ENCODE measurements around the gene TNFRSF8. TPM values are rescaled to one million over a fixed set of nuclear protein-coding genes. Genes with fewer than 3 reads are reported as not detected.

TNFRSF8 gene
- polyA plus RNA-seq, 1 of the 3 experiments (the other 2 are of a cell fraction) = 0.07 TPM

DNA sequence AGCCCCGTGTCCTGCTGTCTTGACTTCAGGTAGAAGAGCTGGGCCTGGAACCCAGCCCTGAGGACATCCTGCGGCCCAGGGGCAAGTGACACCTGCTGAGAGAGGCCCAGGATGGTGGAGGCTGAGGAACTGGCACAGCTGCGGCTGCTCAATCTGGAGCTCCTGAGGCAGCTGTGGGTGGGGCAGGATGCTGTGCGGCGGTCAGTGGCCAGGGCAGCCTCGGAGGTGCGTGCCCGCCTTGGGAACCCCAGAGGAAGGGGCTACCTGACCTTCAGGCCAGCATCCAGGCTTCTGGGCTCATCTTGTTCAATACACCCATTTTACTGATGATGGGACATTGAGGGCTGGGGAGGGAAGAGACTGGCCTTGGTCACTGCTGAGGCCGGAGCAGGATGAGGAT, 41.5 kb upstream of the TNFRSF8 start:
- H3K36me3 ChIP-seq (replicated peaks in 1 of 2; ENCODE audit: control insufficient read depth in 1 of 2, insufficient read depth in 2 of 2, low read length in 1 of 2) = peaks cover 8 to 11% of the 10 kb centered on the region in 2 experiments
- H3K27me3 ChIP-seq (ENCODE audit: insufficient read depth) = no peaks in the 10 kb centered on the region
- no peaks in the 10 kb centered on the region; a peak in 1 of 4 replicates for H3K4me1 ChIP-seq (ENCODE audit: control insufficient read depth in 1 of 2, insufficient read depth in 2 of 2, low read depth in 1 of 2, low read length in 1 of 2)
- no peak overlapping the region for H3K4me2 ChIP-seq
- WGBS (ENCODE audit: low lambda C conversion rate) = 85% methylated on average over 8 of the region's 9 CpGs
- no peak overlapping the region for H3K4me3 ChIP-seq (ENCODE audit: low read depth in 2 of 2, low read length in 1 of 2)
- TF ChIP-seq ZBTB33 (IDR thresholded peaks at IDR 0.05; ENCODE audit: borderline replicate concordance, low read depth) (no peak), GATA2 (CRISPR knock-in tag; IDR thresholded peaks at IDR 0.05) (no peak), CHD2 (IDR thresholded peaks at IDR 0.05; ENCODE audit: low read length, partially characterized antibody) (no peak), IRF3 (IDR thresholded peaks at IDR 0.05; ENCODE audit: low read depth, low read length) (no peak), MXI1 (IDR thresholded peaks at IDR 0.05; ENCODE audit: low read depth, low read length) (no peak), TEAD4 (IDR thresholded peaks at IDR 0.05; ENCODE audit: borderline replicate concordance, insufficient read depth) (no peak), ELF1 (IDR thresholded peaks at IDR 0.05) (no peak), SMC3 (IDR thresholded peaks at IDR 0.05; ENCODE audit: low read depth, low read length) (no peak), RXRA (IDR thresholded peaks at IDR 0.05; ENCODE audit: borderline replicate concordance, low read depth) (no peak), TAF1 (IDR thresholded peaks at IDR 0.05; ENCODE audit: borderline replicate concordance, low read depth, low read length) (no peak), POLR2AphosphoS5 (IDR thresholded peaks at IDR 0.05; ENCODE audit: low read depth, low read length) (no peak), GABPA (IDR thresholded peaks at IDR 0.05; ENCODE audit: low read depth) (no peak), RCOR1 (IDR thresholded peaks at IDR 0.05; ENCODE audit: low read length) (no peak), FOXM1 (IDR thresholded peaks at IDR 0.05; ENCODE audit: low read depth) (no peak), FOXJ3 (CRISPR knock-in tag; IDR thresholded peaks at IDR 0.05) (no peak), NFIC (IDR thresholded peaks at IDR 0.05; ENCODE audit: borderline replicate concordance) (no peak)
- TF ChIP-seq, protein P1, sequence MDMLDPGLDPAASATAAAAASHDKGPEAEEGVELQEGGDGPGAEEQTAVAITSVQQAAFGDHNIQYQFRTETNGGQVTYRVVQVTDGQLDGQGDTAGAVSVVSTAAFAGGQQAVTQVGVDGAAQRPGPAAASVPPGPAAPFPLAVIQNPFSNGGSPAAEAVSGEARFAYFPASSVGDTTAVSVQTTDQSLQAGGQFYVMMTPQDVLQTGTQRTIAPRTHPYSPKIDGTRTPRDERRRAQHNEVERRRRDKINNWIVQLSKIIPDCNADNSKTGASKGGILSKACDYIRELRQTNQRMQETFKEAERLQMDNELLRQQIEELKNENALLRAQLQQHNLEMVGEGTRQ (IDR thresholded peaks at IDR 0.05; ENCODE audit: borderline replicate concordance, low read depth, low read length) = no peak
- TF ChIP-seq, protein P2, sequence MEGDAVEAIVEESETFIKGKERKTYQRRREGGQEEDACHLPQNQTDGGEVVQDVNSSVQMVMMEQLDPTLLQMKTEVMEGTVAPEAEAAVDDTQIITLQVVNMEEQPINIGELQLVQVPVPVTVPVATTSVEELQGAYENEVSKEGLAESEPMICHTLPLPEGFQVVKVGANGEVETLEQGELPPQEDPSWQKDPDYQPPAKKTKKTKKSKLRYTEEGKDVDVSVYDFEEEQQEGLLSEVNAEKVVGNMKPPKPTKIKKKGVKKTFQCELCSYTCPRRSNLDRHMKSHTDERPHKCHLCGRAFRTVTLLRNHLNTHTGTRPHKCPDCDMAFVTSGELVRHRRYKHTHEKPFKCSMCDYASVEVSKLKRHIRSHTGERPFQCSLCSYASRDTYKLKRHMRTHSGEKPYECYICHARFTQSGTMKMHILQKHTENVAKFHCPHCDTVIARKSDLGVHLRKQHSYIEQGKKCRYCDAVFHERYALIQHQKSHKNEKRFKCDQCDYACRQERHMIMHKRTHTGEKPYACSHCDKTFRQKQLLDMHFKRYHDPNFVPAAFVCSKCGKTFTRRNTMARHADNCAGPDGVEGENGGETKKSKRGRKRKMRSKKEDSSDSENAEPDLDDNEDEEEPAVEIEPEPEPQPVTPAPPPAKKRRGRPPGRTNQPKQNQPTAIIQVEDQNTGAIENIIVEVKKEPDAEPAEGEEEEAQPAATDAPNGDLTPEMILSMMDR (IDR thresholded peaks at IDR 0.05) = no peak
- TF ChIP-seq, protein P3, sequence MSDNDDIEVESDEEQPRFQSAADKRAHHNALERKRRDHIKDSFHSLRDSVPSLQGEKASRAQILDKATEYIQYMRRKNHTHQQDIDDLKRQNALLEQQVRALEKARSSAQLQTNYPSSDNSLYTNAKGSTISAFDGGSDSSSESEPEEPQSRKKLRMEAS (IDR thresholded peaks at IDR 0.05; ENCODE audit: low read depth) = no peak
- POLR2A ChIA-PET = no interaction called here
- no peaks in the 10 kb centered on the region for H4K20me1 ChIP-seq (ENCODE audit: insufficient read depth)
- no peak overlapping the region for H2AFZ ChIP-seq (ENCODE audit: low read depth)
- CTCF ChIA-PET = interaction anchor here (1.0 kb wide), 1 partner anchor 9 kb away, joined by 4 read pairs; no protein-coding TSS in a partner anchor
- no peak overlapping the region for H3K27ac ChIP-seq (ENCODE audit: low read depth in 2 of 2, low read length in 1 of 2)
- DNase-seq = no peak
- no peak overlapping the region for H3K9ac ChIP-seq
- no peaks in the 10 kb centered on the region for H3F3A ChIP-seq (replicated peaks; ENCODE audit: insufficient read depth)
- no peaks in the 10 kb centered on the region for H3K9me2 ChIP-seq
- H3K79me2 ChIP-seq (ENCODE audit: insufficient read depth) = peaks cover 22% of the 10 kb centered on the region
- H3K9me3 ChIP-seq = no peaks in the 10 kb centered on the region
